GM21528 (cell line): ENCODE measurements around the gene TMEM63B.
"Not testable (repeated sequence)": the region's sequence is repeated elsewhere in the genome, so short reads cannot be mapped to it uniquely, and the experiment has no call there.

Experiments used
- ATAC-seq: cut with Tn5 transposase; IDR thresholded peaks from one replicate; pipeline ENCODE4 v1.9.1; 2021; ENCODE audit warnings: mild to moderate bottlenecking, moderate library complexity; ENCODE audit not compliant: unreplicated experiment, low FRiP score

Gene TMEM63B

GRCh38 chr6:44185953-44186634 is 58.7 kb downstream of the TMEM63B start:
- no peak for ATAC-seq

- ATAC-seq = no peak
Observed at GRCh38 chr6:44186635-44187025, 59.3 kb downstream of the TMEM63B start.

GRCh38 chr6:44188819-44189218 is 61.5 kb downstream of the TMEM63B start:
- ATAC-seq = no peak

GRCh38 chr6:44189257-44189656 is 61.9 kb downstream of the TMEM63B start:
- ATAC-seq = no peak

- ATAC-seq = no peak
Observed at GRCh38 chr6:44190715-44191114, 63.4 kb downstream of the TMEM63B start.

- no peak for ATAC-seq
Observed at GRCh38 chr6:44192428-44193041, 65.2 kb downstream of the TMEM63B start.

- ATAC-seq = no peak
Observed at GRCh38 chr6:44193307-44193910, 66.1 kb downstream of the TMEM63B start.

- ATAC-seq = no peak
Observed at GRCh38 chr6:44194326-44194725, 67.0 kb downstream of the TMEM63B start.

GRCh38 chr6:44196351-44196750 is 69.0 kb downstream of the TMEM63B start:
- not testable (repeated sequence) for ATAC-seq

GRCh38 chr6:44198684-44199083 is 71.3 kb downstream of the TMEM63B start:
- no peak for ATAC-seq

- ATAC-seq = no peak
Observed at GRCh38 chr6:44199883-44200282, 72.5 kb downstream of the TMEM63B start.

GRCh38 chr6:44201200-44201599 is 73.8 kb downstream of the TMEM63B start:
- no peak for ATAC-seq

GRCh38 chr6:44201638-44202303 is 74.4 kb downstream of the TMEM63B start:
- ATAC-seq = no peak

- no peak for ATAC-seq
Observed at GRCh38 chr6:44202332-44202971, 75.1 kb downstream of the TMEM63B start.

- no peak for ATAC-seq
Observed at GRCh38 chr6:44202972-44203750, 75.8 kb downstream of the TMEM63B start.

- ATAC-seq = no peak
Observed at GRCh38 chr6:44203955-44204354, 76.6 kb downstream of the TMEM63B start.
